Keratinocyte (primary cell): ENCODE data around the gene PSMA4. TPM values are rescaled to one million over a fixed set of nuclear protein-coding genes. Genes with fewer than 3 reads are reported as not detected.
A peak's percentile ranks its signal among the peaks of the same experiment; 100 is the strongest.

Experiments used
- DNase-seq: peaks from one replicate; pipeline ENCODE4 v3.0.0-alpha.2; 2011; ENCODE audit warnings: low read depth, missing footprints, low spot score
- FAIRE-seq: peaks from 2 replicates; lab custom pipeline; 2011; peaks lifted over from hg19 to GRCh38; lab: Jason Lieb, UNC
- H2AFZ ChIP-seq: 2 replicates; pipeline ENCODE4 v1.6.0; 2012; ENCODE audit warnings: low read length, control low read depth, inconsistent platforms; ENCODE audit not compliant: control insufficient read depth
- H3K27ac ChIP-seq: 2 replicates; pipeline ENCODE4 v1.5.1; 2011; ENCODE audit warnings: low read length; ENCODE audit not compliant: control insufficient read depth, insufficient read depth
- H3K27me3 ChIP-seq: 3 replicates; pipeline ENCODE4 v1.6.0; 2011; ENCODE audit warnings: low read length; ENCODE audit not compliant: control insufficient read depth, insufficient read depth; ENCODE audit errors: extremely low read depth
- H3K36me3 ChIP-seq, 2 experiments: 2 replicates in 1 of 2; 3 replicates in 1 of 2; pipeline ENCODE4 v1.5.1; 2011; ENCODE audit warnings: low read length in 2 of 2, mild to moderate bottlenecking in 1 of 2; ENCODE audit not compliant: control insufficient read depth in 2 of 2, insufficient read depth in 2 of 2; ENCODE audit errors: extremely low read depth in 1 of 2
- H3K4me1 ChIP-seq: 3 replicates; pipeline ENCODE4 v1.5.1; 2011; ENCODE audit warnings: low read length; ENCODE audit not compliant: control insufficient read depth, insufficient read depth; ENCODE audit errors: extremely low read depth
- H3K4me2 ChIP-seq: 3 replicates; pipeline ENCODE4 v1.6.0; 2011; ENCODE audit warnings: low read depth, low read length; ENCODE audit not compliant: control insufficient read depth, insufficient read depth; ENCODE audit errors: extremely low read depth
- H3K4me3 ChIP-seq, 3 experiments: fragments of 200-600 bp in 1 of 3; sonication (generic) in 1 of 3; 2 replicates in 2 of 3; 3 replicates in 1 of 3; pipeline ENCODE4 v1.5.1; 2011 to 2016; ENCODE audit warnings: low read length in 3 of 3, mild to moderate bottlenecking in 3 of 3, control low read depth in 2 of 3, inconsistent platforms in 1 of 3, low read depth in 1 of 3, mixed read lengths in 1 of 3, mixed run types in 1 of 3, moderate library complexity in 1 of 3; ENCODE audit not compliant: control insufficient read depth in 2 of 3, insufficient read depth in 2 of 3; ENCODE audit errors: extremely low read depth in 1 of 3
- H3K79me2 ChIP-seq: 2 replicates; pipeline ENCODE4 v1.6.0; 2012; ENCODE audit warnings: low read length; ENCODE audit not compliant: control insufficient read depth, insufficient read depth
- H3K9ac ChIP-seq: 3 replicates; pipeline ENCODE4 v1.6.0; 2011; ENCODE audit warnings: low read length; ENCODE audit not compliant: control insufficient read depth, insufficient read depth; ENCODE audit errors: extremely low read depth
- H3K9me1 ChIP-seq: 3 replicates; pipeline ENCODE4 v1.6.0; 2011; ENCODE audit warnings: low read length; ENCODE audit not compliant: control insufficient read depth, insufficient read depth; ENCODE audit errors: extremely low read depth
- H3K9me3 ChIP-seq: 2 replicates; pipeline ENCODE4 v1.5.1; 2012; ENCODE audit warnings: low read depth, low read length; ENCODE audit not compliant: control insufficient read depth
- H4K20me1 ChIP-seq: 3 replicates; pipeline ENCODE4 v1.6.0; 2011; ENCODE audit warnings: low read length; ENCODE audit not compliant: control insufficient read depth, insufficient read depth; ENCODE audit errors: extremely low read depth
- EZH2 ChIP-seq: IDR thresholded peaks from one replicate; pipeline ENCODE4 v1.6.1; 2012; ENCODE audit warnings: inconsistent platforms, mild to moderate bottlenecking, low read length, moderate library complexity
- dilution Hi-C: fragments of 300-500 bp; cut with MboI; formaldehyde crosslinking; loops from one replicate; pipeline ENCODE4 v1.7.0; 2020; ENCODE audit warnings: low sequenced_read_pairs; ENCODE audit not compliant: extremely low pct_ligation_motif_present
- polyA plus RNA-seq, 5 experiments: library from polyadenylated mRNA; depleted of rRNA in 3 of 5; stranded (reverse) in 3 of 5; stranded (forward) in 1 of 5; unstranded in 1 of 5; fragments of >200 nt; gene quantifications; 1 replicate in 1 of 5; 2 replicates in 3 of 5; 3 replicates in 1 of 5; pipeline versions ENCODE4 v1.2.1 to v1.2.3, GENCODE V29; 2011 to 2012; ENCODE audit warnings: missing spikeins in 2 of 5, low read depth in 1 of 5, low replicate concordance in 1 of 5
- TF ChIP-seq, protein P1 (sequence below), 3 experiments: IDR thresholded peaks in 1 of 3; conservative IDR thresholded peaks in 1 of 3; optimal IDR thresholded peaks in 1 of 3; 2 replicates in 2 of 3; 3 replicates in 1 of 3; pipeline versions ENCODE3 to v1.5.1; 2011; ENCODE audit warnings: low read length in 3 of 3, mild to moderate bottlenecking in 3 of 3, moderate library complexity in 2 of 3, control low read depth in 1 of 3, inconsistent platforms in 1 of 3; ENCODE audit not compliant: insufficient read depth in 2 of 3; ENCODE audit errors: extremely low read depth in 1 of 3

PSMA4 gene
- polyA plus RNA-seq, 1 donor (not counting 4 experiments of a cell fraction or from before 2014, with no cell fraction given), result 432 TPM

DNA sequence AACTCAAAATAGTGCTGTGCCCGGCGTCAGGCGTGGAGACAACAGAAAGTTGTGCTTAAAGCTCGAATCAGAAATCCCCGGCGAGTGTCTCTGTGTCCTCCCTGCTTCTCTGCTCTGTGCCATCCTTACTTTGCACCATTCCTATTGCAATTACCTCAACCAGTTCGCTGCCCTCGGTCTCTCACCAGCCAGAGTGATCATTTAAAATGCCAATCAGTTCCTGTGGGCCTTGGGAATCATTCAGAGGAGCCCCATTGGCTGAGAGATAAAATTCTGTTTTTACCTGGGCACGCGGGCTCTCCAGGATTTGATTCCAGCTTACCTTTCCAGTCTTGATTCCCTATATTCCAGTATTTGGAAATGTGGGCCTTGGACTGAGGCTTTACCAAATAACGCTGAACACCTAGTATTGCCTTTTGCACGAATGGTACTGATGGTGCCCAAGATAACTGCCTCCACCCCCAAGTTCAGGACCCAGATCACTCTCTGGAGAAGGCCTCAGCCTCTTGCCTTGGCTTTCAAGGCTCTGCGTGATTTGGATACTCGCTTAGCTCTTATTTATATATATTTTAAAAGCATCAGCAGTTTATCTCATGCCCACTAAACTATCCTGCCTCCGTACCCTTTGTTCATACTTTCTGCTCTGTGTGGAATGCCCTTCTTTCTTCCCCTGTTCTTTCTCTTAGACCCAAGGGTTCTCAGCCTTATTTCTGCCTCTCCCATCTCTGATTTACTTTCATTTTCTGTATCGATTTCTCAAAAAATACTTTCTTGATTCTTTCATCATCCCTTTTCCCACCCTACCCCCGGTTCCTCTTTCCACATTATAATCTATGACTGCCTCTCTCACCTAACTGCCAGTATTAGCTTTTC, 863 bp downstream of the PSMA4 start:
- Histone ChIP-seq H3K9me1 (no peaks in the 10 kb centered on the region), H3K27ac (peak overlapping the region; percentile 94), H3K4me3 (peak overlapping the region; percentile 68 to 88 (median 86)), H3K9ac (peak overlapping the region; percentile 98), H2AFZ (peak overlapping the region; percentile 98), H4K20me1 (no peaks in the 10 kb centered on the region), H3K36me3 (peaks cover 8 to 13% of the 10 kb centered on the region in 2 experiments), H3K4me1 (peaks cover 9% of the 10 kb centered on the region), H3K9me3 (no peaks in the 10 kb centered on the region), H3K79me2 (peaks cover 30% of the 10 kb centered on the region), H3K4me2 (peak overlapping the region; percentile 86), H3K27me3 (no peaks in the 10 kb centered on the region)
- dilution Hi-C loops, result no loop called here
- TF ChIP-seq, protein P1, sequence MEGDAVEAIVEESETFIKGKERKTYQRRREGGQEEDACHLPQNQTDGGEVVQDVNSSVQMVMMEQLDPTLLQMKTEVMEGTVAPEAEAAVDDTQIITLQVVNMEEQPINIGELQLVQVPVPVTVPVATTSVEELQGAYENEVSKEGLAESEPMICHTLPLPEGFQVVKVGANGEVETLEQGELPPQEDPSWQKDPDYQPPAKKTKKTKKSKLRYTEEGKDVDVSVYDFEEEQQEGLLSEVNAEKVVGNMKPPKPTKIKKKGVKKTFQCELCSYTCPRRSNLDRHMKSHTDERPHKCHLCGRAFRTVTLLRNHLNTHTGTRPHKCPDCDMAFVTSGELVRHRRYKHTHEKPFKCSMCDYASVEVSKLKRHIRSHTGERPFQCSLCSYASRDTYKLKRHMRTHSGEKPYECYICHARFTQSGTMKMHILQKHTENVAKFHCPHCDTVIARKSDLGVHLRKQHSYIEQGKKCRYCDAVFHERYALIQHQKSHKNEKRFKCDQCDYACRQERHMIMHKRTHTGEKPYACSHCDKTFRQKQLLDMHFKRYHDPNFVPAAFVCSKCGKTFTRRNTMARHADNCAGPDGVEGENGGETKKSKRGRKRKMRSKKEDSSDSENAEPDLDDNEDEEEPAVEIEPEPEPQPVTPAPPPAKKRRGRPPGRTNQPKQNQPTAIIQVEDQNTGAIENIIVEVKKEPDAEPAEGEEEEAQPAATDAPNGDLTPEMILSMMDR (optimal IDR thresholded peaks at IDR 0.05 in 1 of 3, IDR thresholded peaks at IDR 0.05 in 1 of 3, conservative IDR thresholded peaks at IDR 0.05 in 1 of 3; ENCODE audit: extremely low read depth in 1 of 3, insufficient read depth in 2 of 3, low read length in 3 of 3), result no peak
- no peak for TF ChIP-seq EZH2
- FAIRE-seq (no peak), DNase-seq (no peak)

DNA sequence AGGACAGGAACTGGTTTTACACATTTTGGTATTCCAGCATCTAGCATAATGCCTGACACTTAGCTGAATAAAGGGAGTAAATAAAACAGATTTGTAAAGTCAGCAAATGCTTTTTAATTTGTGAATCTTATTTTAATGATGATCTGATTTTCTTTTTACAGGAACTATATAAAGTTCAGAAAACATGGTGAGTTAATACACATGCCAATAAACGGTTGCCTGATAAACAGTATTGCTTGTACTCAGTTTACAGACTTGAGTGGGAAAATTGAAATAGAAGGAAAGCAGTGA, 1.4 kb downstream of the PSMA4 start:
- H3K27ac ChIP-seq, result peak overlapping the region; percentile 94
- H3K9me3 ChIP-seq, result no peaks in the 10 kb centered on the region
- dilution Hi-C loops, result no loop called here
- FAIRE-seq, result no peak
- no peaks in the 10 kb centered on the region for H3K9me1 ChIP-seq
- DNase-seq, result no peak
- no peaks in the 10 kb centered on the region for H3K27me3 ChIP-seq
- peaks cover 8 to 14% of the 10 kb centered on the region in 2 experiments for H3K36me3 ChIP-seq
- no peak overlapping the region for H2AFZ ChIP-seq
- TF ChIP-seq, protein P1 (optimal IDR thresholded peaks at IDR 0.05 in 1 of 3, IDR thresholded peaks at IDR 0.05 in 1 of 3, conservative IDR thresholded peaks at IDR 0.05 in 1 of 3; ENCODE audit: extremely low read depth in 1 of 3, insufficient read depth in 2 of 3, low read length in 3 of 3), result no peak
- no peak for TF ChIP-seq EZH2
- no peaks in the 10 kb centered on the region for H4K20me1 ChIP-seq
- peaks cover 30% of the 10 kb centered on the region for H3K79me2 ChIP-seq
- H3K4me1 ChIP-seq, result peaks cover 9% of the 10 kb centered on the region
- H3K4me2 ChIP-seq, result peak overlapping the region; percentile 86
- peak overlapping the region; percentile 68 to 88 (median 86) for H3K4me3 ChIP-seq
- peak overlapping the region; percentile 98 for H3K9ac ChIP-seq
